Heart left ventricle (tissue), 16 donors: ENCODE results near the gene SENP8. TPM values are rescaled to one million over a fixed set of nuclear protein-coding genes. Genes with fewer than 3 reads are reported as not detected.
A peak's percentile ranks its signal among the peaks of the same experiment; 100 is the strongest.
"Not testable (repeated sequence)": the region's sequence is repeated elsewhere in the genome, so short reads cannot be mapped to it uniquely, and the experiment has no call there.

Experiments
- ATAC-seq, 4 donors: fragments of 200-7000 bp; cut with Tn5 transposase; one replicate each; pipeline ENCODE4 v1.9.1; 2020 to 2022; ENCODE audit warnings: moderate library complexity in 4 of 4, mild to moderate bottlenecking in 3 of 4, moderate number of reproducible peaks in 1 of 4
- DNase-seq, 5 donors: peaks; one replicate each; pipeline ENCODE4 v3.0.0-alpha.2; 2020
- H3K27ac ChIP-seq, 12 donors: fragments of 200-600 bp; sonication (generic) in 4 of 12; one replicate each; pipeline versions ENCODE4 v1.5.0 to v1.8.0; 2016 to 2022; ENCODE audit warnings: mild to moderate bottlenecking in 2 of 12
- H3K27me3 ChIP-seq, 9 donors: fragments of 200-600 bp; sonication (generic) in 2 of 9; one replicate each; pipeline versions ENCODE4 v1.5.1 to v1.8.0; 2016 to 2022; ENCODE audit warnings: mild to moderate bottlenecking in 3 of 9
- H3K36me3 ChIP-seq, 9 donors: fragments of 200-600 bp; sonication (generic) in 2 of 9; one replicate each; pipeline versions ENCODE4 v1.5.0 to v1.8.0; 2018 to 2022; ENCODE audit warnings: mild to moderate bottlenecking in 2 of 9
- H3K4me1 ChIP-seq, 12 donors: fragments of 200-600 bp; sonication (generic) in 4 of 12; one replicate each; pipeline versions ENCODE4 v1.5.0 to v1.8.0; 2016 to 2022; ENCODE audit warnings: mild to moderate bottlenecking in 3 of 12
- H3K4me3 ChIP-seq, 12 donors: fragments of 200-600 bp; sonication (generic) in 4 of 12; one replicate each; pipeline versions ENCODE4 v1.5.0 to v1.8.0; 2017 to 2022; ENCODE audit warnings: mild to moderate bottlenecking in 9 of 12, moderate library complexity in 4 of 12
- H3K9me3 ChIP-seq, 12 donors: fragments of 200-600 bp; sonication (generic) in 4 of 12; one replicate each; pipeline versions ENCODE4 v1.5.0 to v1.8.0; 2016 to 2022; ENCODE audit warnings: mild to moderate bottlenecking in 1 of 12
- CTCF ChIP-seq, 12 donors: fragments of 200-600 bp; sonication (generic) in 4 of 12; IDR thresholded peaks; one replicate each; pipeline versions ENCODE4 v1.5.0 to v1.8.0; 2018 to 2022; ENCODE audit warnings: antibody characterized with exemption in 12 of 12, mild to moderate bottlenecking in 5 of 12
- POLR2A ChIP-seq, 2 donors: fragments of 450-650 bp; IDR thresholded peaks; one replicate each; pipeline ENCODE4 v1.6.1; 2017; ENCODE audit warnings: antibody characterized with exemption in 2 of 2, mild to moderate bottlenecking in 2 of 2, moderate library complexity in 2 of 2
- WGBS, 4 donors: extraction: QIAGEN DNeasy Blood & Tissue Kit in 2 of 4; methylation state at CpG; one replicate each; pipeline versions ENCODE4 v1.1.5 to v1.1.7; 2013 to 2018; 5-methylcytosine and 5-hydroxymethylcytosine counted together
- intact Hi-C, 10 donors: fragments of 100-400 bp; cut with DNase I; formaldehyde crosslinking; loops; one replicate each; pipeline versions ENCODE4 v1.11.1 to v1.14.2; 2022
- long read RNA-seq, 3 donors: library from polyadenylated mRNA; unstranded; transcript quantifications; one replicate each; pipeline ENCODE4 v2.0.0, GENCODE V29; 2020 to 2021
- polyA plus RNA-seq, 2 donors: library from polyadenylated mRNA; stranded (reverse); fragments of 200-250 nt; gene quantifications; one replicate each; pipeline ENCODE4 v1.2.3, GENCODE V29; 2013
- total RNA-seq, 9 donors: library from RNA; depleted of rRNA in 2 of 9; stranded (reverse); fragments of >200 nt in 2 of 9; fragmentation: NEBNext Ultra II Directional in 3 of 9; extraction: Animal tissue kit (Norgen Biotek cat#: 25700) in 3 of 9; gene quantifications; one replicate each; pipeline versions ENCODE4 v1.1.0 to v1.2.4, GENCODE V29; 2016 to 2023
- donor health status: ischemic (EF 13 %, LVEDD 7.1; RV severe dilation, severe dysfunction).
- donor health status: healthy with polysubstance abuse.
- donor health status: DM: no; HTN: yes; CAD: no.
- donor health status: DM: no; HTN: no; CAD: no.
- donor health status: ischemic (EF 25% LVEDD 6.9; RV normal size, moderate dysfunction).
- donor health status: ischemic (EF 25% LVEDD 5.7; RV mildly dilated, moderate dysfunction).
- donor health status: healthy.
- donor health status: DM: yes; HTN: yes; CAD: no.
- donor health status: ischemic (EF 35%, LVEDD 5.7; RV mildly dilated, moderate dysfunction).
- donor health status: nonischemic (EF 11% LVEDD 7.7; RV severe dilation, severe dysfunction).
- donor health status: DM: yes; HTN: yes; CAD: no.
- donor health status: PGD.
- donor health status: ischemic (EF 29% LVEDD 5.4; RV normal size, mild dysfunction).
- donor health status: nonischemic (EF 23%, LVEDD 6.1; RV moderate dilation, normal function).

The SENP8 gene
- total RNA-seq (1 to 10 TPM; 2.9 to 7.6 (median 5.3) TPM), polyA plus RNA-seq (1 to 10 TPM; 2.1 to 3.1 TPM)
- long read RNA-seq, donor 1, full-length matches to known transcripts = 9 of 9 reads
- long read RNA-seq, donor 1, partial matches to known transcripts = 0 of 9 reads
- long read RNA-seq, donor 1, other reads (novel, unspliced or antisense) = 0 of 9 reads
- long read RNA-seq, donor 2, full-length matches to known transcripts = 31 of 33 reads
- long read RNA-seq, donor 2, partial matches to known transcripts = 1 of 33 reads
- long read RNA-seq, donor 2, other reads (novel, unspliced or antisense) = 1 of 33 reads
- long read RNA-seq, donor 3, full-length matches to known transcripts = 2 of 2 reads
- long read RNA-seq, donor 3, partial matches to known transcripts = 0 of 2 reads
- long read RNA-seq, donor 3, other reads (novel, unspliced or antisense) = 0 of 2 reads

- 1 to 2% (median 1%) methylated on average over 24 to 69 of the region's 69 CpGs for WGBS, 4 donors
Observed at GRCh38 chr15:72118017-72118978, at the start of gene SENP8, which contains the start of gene MYO9A. SENP8 (plus strand) TSS chr15:72118403; CDS start chr15:72139624, 21,221 bp downstream. MYO9A (minus strand) TSS chr15:72118150; CDS start chr15:72046563, 71,587 bp downstream.

GRCh38 chr15:72068856-72069255 lies 49.3 kb upstream of the SENP8 start:
- TF ChIP-seq CTCF (IDR thresholded peaks at IDR 0.05) (no peak), POLR2A (IDR thresholded peaks at IDR 0.05) (no peak)
- peaks cover 0 to 3% (median 0%) of the 10 kb centered on the region in 12 donors for H3K4me1 ChIP-seq
- DNase-seq (no peak), ATAC-seq (no peak)
- no peak overlapping the region for H3K27ac ChIP-seq
- intact Hi-C loops = loop anchor here in 1 of 10 donors (2.0 kb wide), 1 partner anchor 66 kb away; no protein-coding TSS in a partner anchor
- H3K9me3 ChIP-seq = no peaks in the 10 kb centered on the region
- no peaks in the 10 kb centered on the region for H3K36me3 ChIP-seq
- no peaks in the 10 kb centered on the region for H3K27me3 ChIP-seq
- H3K4me3 ChIP-seq = no peak overlapping the region

More at GRCh38 chr15:72118017-72118978, at the start of gene SENP8, which contains the start of gene MYO9A:
- ATAC-seq = peak; percentile 89 to 93 (median 91)
- Histone ChIP-seq H3K9me3 (no peaks in the 10 kb centered on the region), H3K27me3 (no peaks in the 10 kb centered on the region), H3K36me3 (no peaks in the 10 kb centered on the region), H3K4me1 (peaks cover 0 to 35% (median 22%) of the 10 kb centered on the region in 12 donors), H3K4me3 (peak within 1 kb of the TSS; percentile 74 to 97 (median 90)), H3K27ac (peak within 1 kb of the TSS; percentile 88 to 99 (median 97))
- TF ChIP-seq CTCF (IDR thresholded peaks at IDR 0.05) (peak in 7 of 12 donors; percentile 8 to 53 (median 19)), POLR2A (IDR thresholded peaks at IDR 0.05) (peak in 1 of 2 donors; percentile 75)
- intact Hi-C loops = loop anchor here in 1 of 10 donors (2.0 kb wide), 1 partner anchor 19 kb away; no protein-coding TSS in a partner anchor
- peak; percentile 97 to 99 (median 98) for DNase-seq

GRCh38 chr15:72070817-72071447 lies 47.3 kb upstream of the SENP8 start:
- TF ChIP-seq POLR2A (IDR thresholded peaks at IDR 0.05) = no peak
- TF ChIP-seq CTCF (IDR thresholded peaks at IDR 0.05) = no peak
- ATAC-seq = no peak

GRCh38 chr15:72071448-72071825 lies 46.8 kb upstream of the SENP8 start:
- intact Hi-C loops, ATAC-seq, H3K4me3 ChIP-seq, DNase-seq, H3K9me3 ChIP-seq, H3K27me3 ChIP-seq, H3K27ac ChIP-seq, H3K36me3 ChIP-seq: not testable (repeated sequence)
- peaks cover 0 to 12% (median 0%) of the 10 kb centered on the region in 12 donors for H3K4me1 ChIP-seq
- WGBS, 4 donors = 91 to 97% (median 94%) methylated on average over 8 of the region's 8 CpGs

More at GRCh38 chr15:72070817-72071447, 47.3 kb upstream of the SENP8 start:
- H3K27me3 ChIP-seq = no peaks in the 10 kb centered on the region
- peaks cover 0 to 12% (median 0%) of the 10 kb centered on the region in 12 donors for H3K4me1 ChIP-seq
- H3K9me3 ChIP-seq = no peaks in the 10 kb centered on the region
- no peak for DNase-seq
- H3K36me3 ChIP-seq = no peaks in the 10 kb centered on the region
- no peak overlapping the region for H3K4me3 ChIP-seq
- no peak overlapping the region for H3K27ac ChIP-seq
- intact Hi-C loops = no loop called here
- 69 to 87% (median 75%) methylated on average over 1 of the region's 1 CpG for WGBS, 4 donors
